Heart left ventricle (tissue), 13 donors: ENCODE results near the gene TBCK.

Source experiments
- POLR2A ChIP-seq, 2 donors: fragments of 450-650 bp; IDR thresholded peaks; one replicate each; pipeline ENCODE4 v1.6.1; 2017; ENCODE audit warnings: antibody characterized with exemption in 2 of 2, mild to moderate bottlenecking in 2 of 2, moderate library complexity in 2 of 2
- TF ChIP-seq, protein P1 (sequence below), 12 donors: fragments of 200-600 bp; sonication (generic) in 4 of 12; IDR thresholded peaks; one replicate each; pipeline versions ENCODE4 v1.5.0 to v1.8.0; 2018 to 2022; ENCODE audit warnings: antibody characterized with exemption in 12 of 12, mild to moderate bottlenecking in 5 of 12
- donor health status: ischemic (EF 13 %, LVEDD 7.1; RV severe dilation, severe dysfunction).
- donor health status: DM: no; HTN: yes; CAD: no.
- donor health status: DM: no; HTN: no; CAD: no.
- donor health status: ischemic (EF 25% LVEDD 6.9; RV normal size, moderate dysfunction).
- donor health status: ischemic (EF 25% LVEDD 5.7; RV mildly dilated, moderate dysfunction).
- donor health status: ischemic (EF 35%, LVEDD 5.7; RV mildly dilated, moderate dysfunction).
- donor health status: nonischemic (EF 11% LVEDD 7.7; RV severe dilation, severe dysfunction).
- donor health status: DM: yes; HTN: yes; CAD: no.
- donor health status: PGD.
- donor health status: ischemic (EF 29% LVEDD 5.4; RV normal size, mild dysfunction).
- donor health status: nonischemic (EF 23%, LVEDD 6.1; RV moderate dilation, normal function).

DNA sequence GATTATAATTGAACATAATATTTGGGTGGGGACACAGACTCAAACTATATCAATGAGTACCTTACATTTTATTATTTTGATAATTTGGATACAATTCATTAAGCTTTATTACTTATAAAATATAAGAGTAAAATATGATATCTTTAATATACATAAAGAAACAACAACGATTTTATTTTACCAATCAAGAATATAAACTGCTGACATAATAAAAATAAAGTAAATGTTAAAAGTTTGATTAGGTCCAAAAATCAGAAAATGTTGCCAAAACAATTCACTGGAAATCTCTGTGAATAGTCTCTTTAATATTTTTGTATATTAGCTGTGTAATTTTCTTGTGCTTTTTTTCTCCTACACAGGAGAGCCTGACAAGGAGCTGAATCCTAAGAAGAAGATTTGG is 31.2 kb upstream of the TBCK start:
- TF ChIP-seq, protein P1, sequence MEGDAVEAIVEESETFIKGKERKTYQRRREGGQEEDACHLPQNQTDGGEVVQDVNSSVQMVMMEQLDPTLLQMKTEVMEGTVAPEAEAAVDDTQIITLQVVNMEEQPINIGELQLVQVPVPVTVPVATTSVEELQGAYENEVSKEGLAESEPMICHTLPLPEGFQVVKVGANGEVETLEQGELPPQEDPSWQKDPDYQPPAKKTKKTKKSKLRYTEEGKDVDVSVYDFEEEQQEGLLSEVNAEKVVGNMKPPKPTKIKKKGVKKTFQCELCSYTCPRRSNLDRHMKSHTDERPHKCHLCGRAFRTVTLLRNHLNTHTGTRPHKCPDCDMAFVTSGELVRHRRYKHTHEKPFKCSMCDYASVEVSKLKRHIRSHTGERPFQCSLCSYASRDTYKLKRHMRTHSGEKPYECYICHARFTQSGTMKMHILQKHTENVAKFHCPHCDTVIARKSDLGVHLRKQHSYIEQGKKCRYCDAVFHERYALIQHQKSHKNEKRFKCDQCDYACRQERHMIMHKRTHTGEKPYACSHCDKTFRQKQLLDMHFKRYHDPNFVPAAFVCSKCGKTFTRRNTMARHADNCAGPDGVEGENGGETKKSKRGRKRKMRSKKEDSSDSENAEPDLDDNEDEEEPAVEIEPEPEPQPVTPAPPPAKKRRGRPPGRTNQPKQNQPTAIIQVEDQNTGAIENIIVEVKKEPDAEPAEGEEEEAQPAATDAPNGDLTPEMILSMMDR (IDR thresholded peaks at IDR 0.05) = no peak
- TF ChIP-seq POLR2A (IDR thresholded peaks at IDR 0.05) = no peak
